NK-92 treated with Interleukin-12 subunit alpha and Interleukin-12 subunit beta, amount 100 ng/mL, for 24 hours (cell line): ENCODE results near the gene KLHL36.

ENCODE experiments used
- DNase-seq: peaks from one replicate; lab custom pipeline; 2025; lab: John Stamatoyannopoulos, UW

The KLHL36 gene

DNA sequence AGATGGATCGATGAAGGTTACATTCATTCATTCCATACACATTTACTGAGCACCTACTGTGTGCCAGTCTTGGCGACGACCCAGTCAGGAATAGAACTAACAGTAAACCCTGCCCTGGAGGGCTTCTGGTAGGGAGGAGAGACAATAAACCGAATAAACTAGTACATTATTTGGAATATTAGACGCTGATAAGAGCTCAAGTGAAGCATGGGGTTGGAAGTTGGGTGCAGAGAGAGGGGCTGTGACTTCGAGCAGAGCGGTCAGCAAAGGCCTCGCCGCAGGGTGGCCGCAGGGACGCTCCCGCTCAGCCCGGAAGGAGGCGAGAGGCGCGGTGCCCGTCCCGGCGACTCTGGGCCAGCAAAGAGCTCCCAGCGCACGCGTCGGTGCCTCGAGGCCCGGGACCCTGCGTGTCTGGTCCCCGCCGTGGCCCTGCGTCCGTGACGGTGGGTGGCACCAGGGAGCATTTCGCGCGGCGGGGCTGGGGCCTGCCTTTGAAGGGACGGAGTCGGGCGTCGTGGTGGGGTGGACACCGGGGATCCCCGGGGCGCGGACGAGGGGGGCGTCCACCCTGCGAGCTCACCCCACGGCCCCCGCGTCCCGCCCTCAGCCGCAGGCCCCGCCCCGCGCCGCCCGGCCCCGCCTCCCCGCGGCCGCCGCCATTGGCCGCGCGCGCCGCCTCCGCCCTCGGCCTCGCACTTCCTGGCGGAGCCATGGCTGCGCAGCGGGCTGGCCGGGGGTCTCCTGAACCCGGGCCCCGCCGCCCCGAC, at the start of gene KLHL36:
Gene KLHL36 (plus strand): TSS at position 684 of the 767 bp plus-strand sequence. CDS start 2,357 bp downstream, outside the sequence.
- no peak for DNase-seq

DNA sequence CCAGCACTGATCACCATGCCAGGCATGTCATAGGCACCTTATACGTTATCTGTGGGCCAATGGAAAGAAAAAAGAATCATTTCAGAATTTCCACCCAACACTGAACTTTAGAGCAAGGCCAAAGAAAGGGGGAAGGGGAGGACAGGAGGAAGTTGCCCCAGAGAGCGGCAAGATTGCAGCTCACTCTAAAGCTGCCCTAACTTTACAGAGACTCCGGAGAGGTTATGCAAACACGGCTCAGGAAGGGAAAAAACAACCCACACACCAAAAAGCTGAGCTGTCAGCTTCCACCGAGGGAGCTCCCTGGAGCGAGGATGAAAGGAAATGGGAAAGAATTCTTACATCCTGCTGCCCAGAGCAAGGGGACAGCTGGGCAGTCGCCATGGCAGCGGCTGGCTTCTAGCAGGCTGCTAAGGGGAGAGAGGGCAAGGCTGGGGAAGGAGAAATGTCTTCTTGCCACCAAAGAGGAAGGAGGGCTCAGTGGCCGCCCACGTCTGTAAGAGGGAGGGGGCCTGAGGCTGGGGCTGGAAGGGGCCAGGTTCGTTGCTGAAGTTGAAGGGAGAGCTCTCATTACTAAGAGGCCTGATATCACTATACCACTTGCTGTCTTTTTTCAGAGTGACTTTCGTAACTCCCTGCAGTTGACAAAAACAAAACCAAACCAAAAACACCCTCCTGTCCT, 48.6 kb upstream of the KLHL36 start:
- peak; percentile 13 for DNase-seq

GRCh38 chr16:84600343-84601229, 47.7 kb upstream of the KLHL36 start:
- no peak for DNase-seq

DNA sequence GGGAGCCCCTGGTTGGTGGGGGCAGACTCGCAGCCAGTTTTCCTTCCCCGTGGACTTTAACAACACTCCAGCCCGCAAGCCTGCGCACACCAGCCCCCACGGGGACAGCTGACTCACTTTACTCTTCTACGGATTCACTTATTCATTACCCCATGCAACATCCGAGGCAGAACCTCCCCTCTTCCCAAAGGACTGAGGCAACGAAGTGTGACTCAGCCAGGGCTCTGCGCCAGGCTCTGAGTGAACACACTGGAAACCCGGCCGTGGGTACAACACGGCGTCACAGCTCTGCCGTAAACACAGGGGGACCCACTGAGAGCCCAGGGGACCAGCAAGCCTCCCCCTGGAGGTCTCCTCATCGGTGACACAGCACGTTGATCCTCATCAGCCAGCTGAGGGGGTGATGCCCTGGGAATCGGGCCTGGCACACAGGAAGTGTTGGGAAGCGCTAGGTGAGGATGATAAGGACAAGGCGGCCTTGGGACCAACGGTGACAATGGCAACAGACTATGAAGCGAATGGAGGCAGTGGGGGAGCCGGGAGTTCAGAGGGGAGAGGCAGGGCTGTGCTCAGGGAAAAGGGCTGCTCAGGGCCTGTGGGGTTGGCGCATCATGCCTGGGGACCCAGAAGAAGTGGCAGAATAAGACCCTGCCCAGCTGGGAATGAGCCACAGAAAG, 45.0 kb upstream of the KLHL36 start:
- no peak for DNase-seq

DNA sequence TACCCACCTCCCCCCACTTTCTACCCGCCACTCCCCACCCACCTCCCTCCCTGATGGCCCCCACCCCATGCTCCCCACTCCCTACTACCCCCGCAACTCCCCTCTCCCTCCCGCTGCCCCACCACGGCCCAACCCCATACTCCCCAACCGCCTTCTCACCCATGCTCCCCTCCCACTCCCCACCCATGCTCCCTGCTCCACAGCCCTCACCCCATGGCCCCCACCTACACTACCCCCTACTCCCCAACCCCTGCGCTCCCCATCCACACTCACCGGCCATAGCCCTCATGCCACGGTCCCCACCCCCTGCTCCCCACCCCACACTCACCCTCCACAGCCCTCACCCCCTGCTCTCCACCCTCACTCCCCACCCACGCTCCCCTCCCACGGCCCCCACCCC, 44.4 kb upstream of the KLHL36 start:
- no peak for DNase-seq

DNA sequence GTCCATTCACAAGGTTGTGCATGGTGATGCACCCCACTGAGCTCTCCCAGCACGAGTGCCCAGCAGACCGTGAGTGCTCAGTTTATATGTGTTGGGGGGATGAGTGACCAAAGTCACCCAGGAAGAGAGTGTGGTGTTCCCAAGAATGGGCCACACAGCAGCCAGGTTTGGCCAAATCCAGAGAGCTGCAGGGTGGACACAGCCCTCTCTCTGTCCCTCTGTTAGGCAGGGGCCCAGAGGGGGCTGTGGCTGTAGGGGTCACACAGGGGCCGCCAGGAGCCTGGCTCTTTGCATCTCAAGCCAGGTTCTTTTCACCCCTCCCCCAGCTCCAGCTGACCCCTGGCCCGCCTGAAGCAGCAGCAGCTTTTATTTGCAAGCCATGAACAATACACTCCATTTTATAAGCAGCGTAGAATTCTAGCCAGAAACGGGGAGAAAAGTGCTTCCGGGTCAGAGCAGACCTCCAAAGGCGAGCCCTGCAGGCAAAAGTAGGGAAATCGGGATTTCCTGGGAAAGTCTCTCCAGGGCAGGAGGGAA, 43.8 kb upstream of the KLHL36 start:
- DNase-seq = no peak

- DNase-seq = no peak
Measured at GRCh38 chr16:84605339-84605848, 42.9 kb upstream of the KLHL36 start.

DNA sequence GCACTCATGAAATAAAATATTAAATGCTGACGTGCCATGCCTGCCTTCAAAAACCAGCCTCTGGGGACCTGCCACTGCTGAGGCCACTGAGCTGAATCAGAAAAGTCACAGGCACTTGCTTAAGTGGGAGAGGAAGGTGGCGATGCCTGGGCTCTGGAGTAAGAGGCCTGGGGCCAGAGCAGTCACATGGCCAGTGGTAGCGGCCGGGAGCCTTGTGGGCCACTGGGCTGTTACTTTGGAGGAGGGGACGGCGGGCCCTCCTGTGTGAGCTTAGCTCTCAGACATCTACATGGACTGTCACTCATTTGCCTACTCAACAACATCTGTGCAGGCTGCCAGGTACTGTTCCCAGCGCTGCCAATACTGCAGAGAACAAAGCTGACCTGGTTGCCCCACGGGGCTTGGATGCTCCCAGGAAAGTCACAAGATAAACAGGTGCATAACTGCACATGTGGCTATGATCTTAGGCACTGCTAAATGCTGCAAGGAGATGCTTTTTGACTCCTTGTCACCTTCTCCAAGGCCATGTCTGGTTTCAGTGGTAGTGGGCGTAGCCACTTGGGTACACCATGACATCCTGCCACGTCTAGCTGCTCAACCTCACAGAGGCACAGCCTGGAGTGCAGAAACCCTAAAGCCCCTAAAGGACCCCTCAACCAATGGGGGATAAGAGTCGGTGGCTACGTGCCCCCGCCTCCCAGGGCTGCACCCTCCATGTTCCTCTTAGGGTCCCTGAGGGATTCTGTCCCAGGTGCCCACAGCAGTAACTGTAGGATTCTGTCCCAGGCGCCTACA, 42.0 kb upstream of the KLHL36 start:
- no peak for DNase-seq

DNA sequence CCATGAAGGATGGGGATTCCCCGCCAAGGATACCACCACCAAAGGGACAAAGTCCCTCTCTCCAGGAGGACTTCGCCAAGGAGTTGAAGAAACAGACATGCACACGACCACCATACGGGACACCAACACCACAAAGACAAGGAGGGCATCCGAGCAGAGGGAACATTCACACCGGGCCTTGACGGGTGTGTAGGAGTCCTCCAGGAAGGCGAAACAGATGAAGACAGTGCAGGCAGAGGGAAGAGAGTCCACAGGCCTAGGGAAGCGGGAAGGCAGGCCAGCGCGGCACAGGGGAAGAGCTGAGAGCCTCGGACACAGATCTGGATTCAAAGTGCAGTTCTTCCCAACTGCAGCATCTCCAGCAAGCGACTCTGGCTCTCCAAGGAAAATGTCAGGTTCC, 41.2 kb upstream of the KLHL36 start:
- no peak for DNase-seq

DNA sequence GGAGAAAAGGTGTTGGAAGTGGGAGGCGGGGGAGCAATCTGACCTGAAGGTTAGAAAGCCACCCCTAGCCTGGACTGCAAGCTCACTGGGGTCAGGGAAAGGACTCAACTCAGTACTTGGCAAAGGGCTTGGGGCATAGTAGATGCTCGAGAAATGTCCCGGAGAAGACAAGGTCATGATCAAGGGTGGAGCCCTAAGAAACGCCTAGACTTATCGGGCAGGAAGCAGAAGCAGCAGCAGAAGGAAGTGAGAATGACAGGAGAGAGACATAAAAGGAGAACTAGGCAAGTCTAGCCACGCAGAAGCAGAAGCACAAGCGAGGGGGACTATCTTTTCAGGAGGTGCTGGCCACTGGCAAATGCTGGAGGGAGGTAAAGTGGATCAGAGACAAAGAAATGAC, 40.6 kb upstream of the KLHL36 start:
- no peak for DNase-seq

GRCh38 chr16:84608282-84608681, 40.0 kb upstream of the KLHL36 start:
- no peak for DNase-seq

GRCh38 chr16:84609563-84610177, 38.6 kb upstream of the KLHL36 start:
- no peak for DNase-seq

DNA sequence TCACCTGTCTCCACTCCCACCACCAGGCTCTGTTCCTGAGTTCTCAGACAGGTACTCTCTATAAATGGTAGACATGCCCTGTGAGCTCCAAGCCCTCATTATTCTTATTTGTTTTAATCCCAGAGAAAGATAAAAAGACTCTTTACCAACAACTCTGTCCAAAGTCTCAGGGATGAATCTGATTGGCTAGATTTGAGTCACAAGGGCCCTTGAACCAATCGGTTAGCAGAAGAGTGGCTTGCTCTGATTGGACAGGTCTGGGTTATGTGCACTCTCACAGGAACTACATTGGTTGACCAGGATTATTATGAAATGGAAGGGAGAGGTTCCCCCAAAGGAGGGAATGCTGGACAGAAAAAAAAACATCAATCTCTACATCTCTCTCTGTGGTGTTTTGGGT, 37.9 kb upstream of the KLHL36 start:
- no peak for DNase-seq

DNA sequence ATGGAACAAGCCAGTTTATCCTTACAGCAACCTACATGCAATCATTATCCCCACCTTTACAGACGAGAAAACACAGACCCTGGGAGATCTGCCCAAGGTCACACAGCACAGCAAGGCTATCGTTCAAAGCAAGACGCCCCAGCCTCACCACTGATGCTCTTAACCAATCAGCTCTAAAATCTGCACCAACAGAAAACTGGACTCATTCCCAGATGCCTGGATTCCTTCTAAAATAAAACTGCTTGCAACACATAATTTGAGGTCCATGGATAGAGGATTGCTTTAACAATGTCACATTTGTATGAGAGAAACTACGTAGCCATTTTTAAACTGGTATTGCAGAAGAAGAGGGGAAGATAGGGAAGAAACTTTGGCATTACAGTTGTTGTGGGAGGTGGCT, 37.3 kb upstream of the KLHL36 start:
- DNase-seq = no peak

DNA sequence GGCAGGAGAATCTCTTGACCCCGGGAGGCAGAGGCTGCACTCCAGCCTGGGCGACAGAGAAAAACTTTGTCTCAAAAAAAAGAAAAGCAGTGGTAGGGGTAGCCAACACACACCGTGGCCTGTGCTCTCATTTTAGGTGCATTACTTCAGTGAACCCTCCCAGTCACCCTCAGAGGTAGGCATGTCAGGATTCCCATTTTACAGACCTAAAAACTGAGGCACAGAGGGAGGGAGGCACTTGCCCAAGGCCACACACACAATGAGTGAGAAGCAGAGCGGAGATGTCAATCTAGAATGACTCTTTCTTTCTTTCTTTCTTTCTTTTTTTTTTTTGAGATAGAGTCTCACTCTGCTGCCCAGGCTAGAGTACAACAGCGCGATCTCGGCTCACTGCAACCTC, 35.6 kb upstream of the KLHL36 start:
- DNase-seq = no peak

DNA sequence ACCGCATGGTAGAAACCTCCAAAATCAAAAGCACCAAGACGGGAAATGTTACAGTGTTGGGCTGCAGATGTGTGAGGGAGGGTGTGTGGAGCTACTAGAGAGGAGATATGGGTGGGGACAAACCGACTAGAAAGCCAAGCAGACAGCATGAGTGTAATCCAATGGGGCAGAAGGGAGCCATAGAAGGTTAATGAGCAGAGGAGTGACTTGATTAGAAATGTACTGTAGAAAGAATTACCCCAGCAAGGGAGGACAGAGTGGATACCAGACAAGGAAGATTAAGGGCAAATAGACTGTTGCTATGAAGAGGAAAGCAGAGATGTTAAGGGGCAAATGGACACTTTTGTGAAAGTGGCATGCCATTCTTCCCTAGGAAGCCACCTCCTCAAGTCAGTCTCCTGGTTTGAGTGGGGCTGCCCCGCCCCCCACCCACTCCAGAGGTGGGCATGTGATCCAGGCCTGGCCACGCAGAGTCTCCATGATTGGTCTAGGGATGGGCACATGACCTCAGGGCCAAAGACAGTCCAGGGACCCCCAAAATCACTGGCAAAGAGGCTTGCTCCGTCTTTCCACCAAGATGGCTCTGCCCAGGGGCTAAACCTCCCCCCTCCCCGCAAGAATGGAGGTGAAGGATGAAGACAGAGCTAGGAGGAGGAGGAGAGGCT, 34.8 kb upstream of the KLHL36 start:
- no peak for DNase-seq

DNA sequence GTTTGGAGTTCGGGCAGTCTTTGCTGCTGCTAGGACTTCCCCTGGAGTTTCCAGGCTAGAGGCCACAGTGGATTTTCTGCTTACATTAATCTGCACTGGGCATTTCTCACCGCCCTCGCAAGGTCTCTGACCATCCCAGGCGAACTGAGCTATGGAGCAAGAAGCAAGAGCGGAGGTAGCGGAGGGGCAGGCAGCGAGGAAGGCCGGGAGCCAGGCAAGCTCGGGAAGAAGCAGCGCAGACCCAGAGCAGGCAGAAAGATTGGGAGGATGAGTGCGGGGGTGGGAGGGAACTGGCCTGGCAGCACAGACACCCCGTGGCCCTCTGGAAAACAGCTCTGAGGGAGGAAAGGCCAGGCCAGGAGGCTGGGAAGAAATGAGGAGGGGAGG, 34.2 kb upstream of the KLHL36 start:
- DNase-seq = no peak

GRCh38 chr16:84614623-84614967, 33.7 kb upstream of the KLHL36 start:
- DNase-seq = no peak

DNA sequence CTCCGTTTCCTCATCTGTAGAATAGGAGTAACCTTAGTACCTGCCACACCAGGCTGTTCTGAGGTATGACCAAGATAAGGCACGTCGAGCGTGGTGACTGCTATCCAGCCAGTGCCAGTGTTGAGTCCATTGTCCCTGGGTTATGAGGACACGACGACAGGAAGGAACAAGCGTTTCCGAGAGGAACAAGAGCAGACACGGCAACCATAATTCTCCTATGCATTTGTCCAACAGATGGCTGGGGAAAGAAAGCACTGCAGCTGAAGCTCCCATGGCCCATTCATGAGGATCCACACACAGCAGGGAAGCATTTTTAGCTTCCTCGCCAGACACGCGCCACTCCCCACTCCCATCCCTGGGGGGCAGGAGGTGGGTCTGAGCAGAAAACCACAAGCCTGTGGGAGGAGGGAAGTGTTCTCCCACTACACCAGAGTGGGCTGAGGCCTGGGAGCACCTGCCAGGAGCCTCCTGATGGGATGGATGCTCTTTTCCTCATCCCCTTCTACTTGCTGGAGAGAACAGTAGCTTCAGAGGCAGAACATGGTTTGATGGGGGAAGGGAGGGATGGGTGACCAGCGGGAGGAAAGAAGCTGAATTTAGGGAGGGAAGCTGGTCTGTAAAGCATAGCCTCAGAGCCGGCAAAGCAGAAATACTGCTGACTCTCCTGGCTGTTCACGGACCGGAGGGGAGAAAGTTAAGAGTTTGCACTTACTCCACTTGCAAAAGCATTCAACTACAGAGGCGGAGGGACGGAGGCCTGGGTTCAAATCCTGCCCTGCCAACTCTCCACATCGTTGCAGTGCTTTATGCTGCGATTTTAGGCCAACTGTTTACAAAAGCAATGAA, 33.1 kb upstream of the KLHL36 start:
- DNase-seq = no peak
